CD4-positive, alpha-beta T cell treated with Interleukin-10 for 1 hour (primary cell): Measurements from ENCODE around the gene PI4KA.
A peak's percentile ranks its signal among the peaks of the same experiment; 100 is the strongest.
"Not testable (repeated sequence)": the region's sequence is repeated elsewhere in the genome, so short reads cannot be mapped to it uniquely, and the experiment has no call there.

ENCODE experiments used
- DNase-seq: peaks from one replicate; pipeline ENCODE4 v3.0.0-alpha.2; 2020

PI4KA gene

GRCh38 chr22:20720692-20721408 lies 137.8 kb downstream of the PI4KA start:
- DNase-seq, result no peak

- DNase-seq, result not testable (repeated sequence)
Measured at GRCh38 chr22:20718727-20719126, 139.9 kb downstream of the PI4KA start.

- DNase-seq, result not testable (repeated sequence)
Measured at GRCh38 chr22:20717981-20718380, 140.6 kb downstream of the PI4KA start.

- DNase-seq, result not testable (repeated sequence)
Measured at GRCh38 chr22:20717213-20717866, 141.3 kb downstream of the PI4KA start.

- DNase-seq, result not testable (repeated sequence)
Measured at GRCh38 chr22:20713116-20713515, 145.5 kb downstream of the PI4KA start.

GRCh38 chr22:20709966-20710365 lies 148.6 kb downstream of the PI4KA start:
- not testable (repeated sequence) for DNase-seq

GRCh38 chr22:20707549-20708118 lies 151.0 kb downstream of the PI4KA start:
- DNase-seq, result not testable (repeated sequence)

GRCh38 chr22:20703816-20704609 lies 154.6 kb downstream of the PI4KA start:
- DNase-seq, result peak; percentile 23

- not testable (repeated sequence) for DNase-seq
Measured at GRCh38 chr22:20703414-20703806, 155.2 kb downstream of the PI4KA start.

GRCh38 chr22:20702546-20703413 lies 155.8 kb downstream of the PI4KA start:
- peak; percentile 95 for DNase-seq

- DNase-seq, result peak; percentile 37
Measured at GRCh38 chr22:20702175-20702545, 156.5 kb downstream of the PI4KA start.

- DNase-seq, result not testable (repeated sequence)
Measured at GRCh38 chr22:20701680-20702136, 156.9 kb downstream of the PI4KA start.

- not testable (repeated sequence) for DNase-seq
Measured at GRCh38 chr22:20700347-20700746, 158.3 kb downstream of the PI4KA start.

- DNase-seq, result not testable (repeated sequence)
Measured at GRCh38 chr22:20699856-20700255, 158.8 kb downstream of the PI4KA start.

GRCh38 chr22:20697481-20698113 lies 161.0 kb downstream of the PI4KA start:
- peak; percentile 90 for DNase-seq

- DNase-seq, result not testable (repeated sequence)
Measured at GRCh38 chr22:20696056-20696455, 162.6 kb downstream of the PI4KA start.

GRCh38 chr22:20695205-20695604 lies 163.4 kb downstream of the PI4KA start:
- not testable (repeated sequence) for DNase-seq

GRCh38 chr22:20694256-20694655 lies 164.4 kb downstream of the PI4KA start:
- DNase-seq, result not testable (repeated sequence)

- DNase-seq, result not testable (repeated sequence)
Measured at GRCh38 chr22:20692926-20693325, 165.7 kb downstream of the PI4KA start.

GRCh38 chr22:20690586-20691317 lies 167.9 kb downstream of the PI4KA start:
- DNase-seq, result not testable (repeated sequence)
